Spleen (tissue), 7 donors: Measurements from ENCODE around the gene MCTP1.

Experiments
- POLR2AphosphoS5 ChIP-seq, 3 donors: sonication (generic); formaldehyde crosslinking; IDR thresholded peaks; one replicate each; pipeline ENCODE4 v1.5.1; 2017; ENCODE audit warnings: antibody characterized with exemption in 3 of 3
- TF ChIP-seq, protein P1 (sequence below), 11 experiments: fragments of 200-600 bp in 7 of 11; fragments of 450-650 bp in 4 of 11; sonication (generic) in 4 of 11; IDR thresholded peaks in 8 of 11; conservative IDR thresholded peaks in 3 of 11; 1 replicate in 7 of 11; 2 replicates in 4 of 11; pipeline versions ENCODE4 v1.4.0 to v1.8.0; 2016 to 2021; ENCODE audit warnings: antibody characterized with exemption in 11 of 11, inconsistent platforms in 4 of 11, mild to moderate bottlenecking in 1 of 11
- donor health status: DM: no; HTN: no; CAD: no; lungs with moderate emphysema.
- donor health status: DM: no; HTN: no; CAD: no.
- donor health status: DM: no; HTN: no; CAD: no.

DNA sequence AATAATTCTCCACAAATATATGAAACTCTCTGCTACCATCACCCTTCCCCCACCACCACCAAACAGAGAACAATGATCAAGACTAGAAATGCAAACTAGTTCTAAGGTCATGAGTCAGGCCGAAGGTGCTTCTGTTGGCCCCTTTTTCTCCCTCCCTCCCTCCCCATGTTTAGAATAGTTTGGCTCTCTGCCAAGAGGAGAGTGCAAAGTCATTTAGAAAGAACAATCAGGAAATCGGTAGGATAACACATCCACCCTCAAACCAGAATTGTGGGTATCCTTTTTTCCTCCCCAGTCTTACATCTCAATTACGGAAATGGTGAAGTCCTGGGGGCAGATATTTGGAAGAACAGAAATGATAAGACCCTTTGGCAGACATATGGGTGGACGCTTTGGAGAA is 496.4 kb downstream of the MCTP1 start:
- TF ChIP-seq, protein P1, sequence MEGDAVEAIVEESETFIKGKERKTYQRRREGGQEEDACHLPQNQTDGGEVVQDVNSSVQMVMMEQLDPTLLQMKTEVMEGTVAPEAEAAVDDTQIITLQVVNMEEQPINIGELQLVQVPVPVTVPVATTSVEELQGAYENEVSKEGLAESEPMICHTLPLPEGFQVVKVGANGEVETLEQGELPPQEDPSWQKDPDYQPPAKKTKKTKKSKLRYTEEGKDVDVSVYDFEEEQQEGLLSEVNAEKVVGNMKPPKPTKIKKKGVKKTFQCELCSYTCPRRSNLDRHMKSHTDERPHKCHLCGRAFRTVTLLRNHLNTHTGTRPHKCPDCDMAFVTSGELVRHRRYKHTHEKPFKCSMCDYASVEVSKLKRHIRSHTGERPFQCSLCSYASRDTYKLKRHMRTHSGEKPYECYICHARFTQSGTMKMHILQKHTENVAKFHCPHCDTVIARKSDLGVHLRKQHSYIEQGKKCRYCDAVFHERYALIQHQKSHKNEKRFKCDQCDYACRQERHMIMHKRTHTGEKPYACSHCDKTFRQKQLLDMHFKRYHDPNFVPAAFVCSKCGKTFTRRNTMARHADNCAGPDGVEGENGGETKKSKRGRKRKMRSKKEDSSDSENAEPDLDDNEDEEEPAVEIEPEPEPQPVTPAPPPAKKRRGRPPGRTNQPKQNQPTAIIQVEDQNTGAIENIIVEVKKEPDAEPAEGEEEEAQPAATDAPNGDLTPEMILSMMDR (IDR thresholded peaks at IDR 0.05 in 8 of 11, conservative IDR thresholded peaks at IDR 0.05 in 3 of 11) = no peak
- TF ChIP-seq POLR2AphosphoS5 (IDR thresholded peaks at IDR 0.05) = no peak
